ENCODE measurements around the gene LRCH4.

Gene LRCH4

DNA sequence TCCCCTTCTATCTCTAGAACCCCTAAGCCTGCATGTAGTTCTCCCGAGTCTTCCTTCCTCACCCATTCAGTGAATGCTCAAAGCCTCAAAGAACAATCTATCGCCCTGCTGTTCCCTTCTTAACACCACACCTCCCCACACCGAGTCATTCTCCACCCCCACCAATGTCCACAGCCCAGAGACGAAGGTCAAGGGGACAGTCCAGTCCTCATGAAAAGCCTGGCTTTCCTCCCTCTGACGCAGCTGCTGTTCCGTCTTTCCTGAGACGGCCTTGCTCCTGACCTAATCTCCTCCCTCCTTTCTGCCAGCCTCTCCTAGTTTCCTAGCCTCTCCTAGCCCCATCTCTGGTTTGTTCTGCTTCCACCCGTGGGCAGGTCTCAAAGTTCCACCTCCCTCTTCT is 35.6 kb upstream of the LRCH4 start:
- no peak overlapping the region for H3K9ac ChIP-seq (ENCODE audit: low read length)
- no peak overlapping the region for H2AFZ ChIP-seq (ENCODE audit: low read depth, low read length)
- no peaks in the 10 kb centered on the region for H3K36me3 ChIP-seq (replicated peaks; ENCODE audit: low read depth, low read length)
- no peak overlapping the region for H3K27ac ChIP-seq (ENCODE audit: low read length)
- H3K79me2 ChIP-seq (ENCODE audit: low read length): no peaks in the 10 kb centered on the region
- TF ChIP-seq, protein P1, sequence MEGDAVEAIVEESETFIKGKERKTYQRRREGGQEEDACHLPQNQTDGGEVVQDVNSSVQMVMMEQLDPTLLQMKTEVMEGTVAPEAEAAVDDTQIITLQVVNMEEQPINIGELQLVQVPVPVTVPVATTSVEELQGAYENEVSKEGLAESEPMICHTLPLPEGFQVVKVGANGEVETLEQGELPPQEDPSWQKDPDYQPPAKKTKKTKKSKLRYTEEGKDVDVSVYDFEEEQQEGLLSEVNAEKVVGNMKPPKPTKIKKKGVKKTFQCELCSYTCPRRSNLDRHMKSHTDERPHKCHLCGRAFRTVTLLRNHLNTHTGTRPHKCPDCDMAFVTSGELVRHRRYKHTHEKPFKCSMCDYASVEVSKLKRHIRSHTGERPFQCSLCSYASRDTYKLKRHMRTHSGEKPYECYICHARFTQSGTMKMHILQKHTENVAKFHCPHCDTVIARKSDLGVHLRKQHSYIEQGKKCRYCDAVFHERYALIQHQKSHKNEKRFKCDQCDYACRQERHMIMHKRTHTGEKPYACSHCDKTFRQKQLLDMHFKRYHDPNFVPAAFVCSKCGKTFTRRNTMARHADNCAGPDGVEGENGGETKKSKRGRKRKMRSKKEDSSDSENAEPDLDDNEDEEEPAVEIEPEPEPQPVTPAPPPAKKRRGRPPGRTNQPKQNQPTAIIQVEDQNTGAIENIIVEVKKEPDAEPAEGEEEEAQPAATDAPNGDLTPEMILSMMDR (IDR thresholded peaks at IDR 0.05; ENCODE audit: low read depth, low read length): no peak
- no peak for TF ChIP-seq EZH2phosphoT487 (IDR thresholded peaks at IDR 0.05; ENCODE audit: low read depth)
- H3K4me2 ChIP-seq (ENCODE audit: low read length): no peak overlapping the region
- no peaks in the 10 kb centered on the region for H3K27me3 ChIP-seq (ENCODE audit: low read depth, low read length)
- H3K9me3 ChIP-seq (ENCODE audit: insufficient read depth, low read length): no peaks in the 10 kb centered on the region
- H4K20me1 ChIP-seq (ENCODE audit: insufficient read depth, low read length): no peaks in the 10 kb centered on the region
- H3K4me3 ChIP-seq (ENCODE audit: low read length): no peak overlapping the region
- peaks cover 6% of the 10 kb centered on the region; the same call in 1 of the 2 replicates for H3K4me1 ChIP-seq (ENCODE audit: low read length)

DNA sequence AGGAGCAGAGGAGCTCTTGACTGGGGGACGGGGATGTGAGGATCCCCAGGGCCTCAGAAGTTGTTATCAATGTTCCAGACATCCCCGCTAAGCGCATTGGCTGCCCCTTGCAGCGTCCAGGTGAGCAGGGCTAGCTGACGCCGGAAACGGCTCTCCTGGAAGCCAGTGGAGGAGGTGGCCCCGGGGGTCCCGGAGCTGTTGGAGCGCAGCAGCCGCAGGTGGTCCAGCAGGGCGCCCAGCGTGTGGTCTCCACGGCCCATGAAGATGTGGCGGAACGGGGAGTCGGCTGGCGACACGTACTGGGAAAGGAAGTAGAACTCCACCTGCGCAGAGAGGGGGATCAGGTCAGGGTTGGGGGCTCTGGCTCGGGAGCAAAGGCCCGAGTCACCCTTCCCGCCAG is 34.9 kb upstream of the LRCH4 start:
- Histone ChIP-seq H2AFZ (ENCODE audit: low read depth, low read length) (no peak overlapping the region), H3K4me3 (ENCODE audit: low read length) (no peak overlapping the region), H3K4me1 (ENCODE audit: low read length) (0 out of 2 replicates have a peak, but pooled peaks cover under 1% of the 10 kb centered on the region), H3K4me2 (ENCODE audit: low read length) (no peak overlapping the region), H3K36me3 (replicated peaks; ENCODE audit: low read depth, low read length) (no peaks in the 10 kb centered on the region), H3K9me3 (ENCODE audit: insufficient read depth, low read length) (no peaks in the 10 kb centered on the region), H3K27me3 (ENCODE audit: low read depth, low read length) (no peaks in the 10 kb centered on the region), H4K20me1 (ENCODE audit: insufficient read depth, low read length) (no peaks in the 10 kb centered on the region), H3K79me2 (ENCODE audit: low read length) (no peaks in the 10 kb centered on the region), H3K9ac (ENCODE audit: low read length) (no peak overlapping the region), H3K27ac (ENCODE audit: low read length) (no peak overlapping the region)
- TF ChIP-seq, protein P1 (IDR thresholded peaks at IDR 0.05; ENCODE audit: low read depth, low read length): no peak
- no peak for TF ChIP-seq EZH2phosphoT487 (IDR thresholded peaks at IDR 0.05; ENCODE audit: low read depth)

DNA sequence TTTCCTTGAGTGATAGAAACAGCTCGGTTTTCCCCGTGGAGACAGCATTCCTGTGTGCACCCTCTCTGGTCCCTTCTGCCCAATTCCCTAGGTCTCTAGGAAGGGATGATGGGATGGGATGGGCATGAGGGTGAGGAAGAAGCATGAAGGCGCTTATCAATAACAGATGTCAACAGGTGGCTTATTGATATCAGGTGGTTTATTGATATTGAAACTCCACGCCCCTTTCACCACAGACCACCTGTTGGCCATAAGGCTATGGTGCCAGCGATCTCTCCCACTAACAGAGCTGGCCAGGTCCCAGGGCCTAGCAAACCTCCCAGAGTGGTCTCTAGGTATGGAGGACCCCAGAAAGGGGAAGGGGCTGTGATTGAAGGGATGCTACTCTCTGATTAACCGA is 34.3 kb upstream of the LRCH4 start:
- H3K4me3 ChIP-seq (ENCODE audit: low read length): no peak overlapping the region

DNA sequence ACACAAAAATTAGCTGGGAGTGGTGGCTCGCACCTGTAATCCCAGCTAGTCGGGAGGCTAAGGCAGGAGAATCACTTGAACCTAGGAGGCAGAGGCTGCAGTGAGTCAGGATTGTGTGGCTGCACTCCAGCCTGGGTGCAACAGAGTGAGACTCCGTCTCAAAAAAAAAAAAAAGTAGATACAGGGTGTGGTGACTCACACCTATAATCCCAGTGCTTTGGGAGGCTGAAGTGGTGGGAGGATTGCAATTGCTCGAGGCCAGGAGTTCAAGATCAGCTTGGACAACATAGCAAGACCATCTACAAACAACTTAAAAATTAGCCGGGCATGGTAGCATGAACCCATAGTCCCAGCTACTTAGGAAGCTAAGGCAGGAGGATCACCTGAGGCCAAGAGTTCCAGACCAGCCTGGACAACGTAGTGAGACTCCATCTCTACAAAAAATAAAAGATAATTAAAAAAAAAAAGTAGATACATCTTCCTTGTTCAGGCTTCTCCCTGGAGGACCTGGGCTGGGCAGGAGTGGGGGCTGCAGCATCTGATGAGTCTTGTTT is 28.5 kb upstream of the LRCH4 start:
- TF ChIP-seq, protein P1 (IDR thresholded peaks at IDR 0.05; ENCODE audit: low read depth, low read length): no peak
- no peak for TF ChIP-seq EZH2phosphoT487 (IDR thresholded peaks at IDR 0.05; ENCODE audit: low read depth)
- no peaks in the 10 kb centered on the region for H3K79me2 ChIP-seq (ENCODE audit: low read length)

More for the DNA sequence above, 34.3 kb upstream of the LRCH4 start:
- no peak overlapping the region for H3K9ac ChIP-seq (ENCODE audit: low read length)
- no peaks in the 10 kb centered on the region for H3K79me2 ChIP-seq (ENCODE audit: low read length)
- no peaks in the 10 kb centered on the region for H3K27me3 ChIP-seq (ENCODE audit: low read depth, low read length)
- no peaks in the 10 kb centered on the region for H3K36me3 ChIP-seq (replicated peaks; ENCODE audit: low read depth, low read length)
- no peak overlapping the region for H2AFZ ChIP-seq (ENCODE audit: low read depth, low read length)
- H4K20me1 ChIP-seq (ENCODE audit: insufficient read depth, low read length): no peaks in the 10 kb centered on the region
- H3K4me1 ChIP-seq (ENCODE audit: low read length): no peaks in the 10 kb centered on the region
- TF ChIP-seq, protein P1 (IDR thresholded peaks at IDR 0.05; ENCODE audit: low read depth, low read length): no peak
- TF ChIP-seq EZH2phosphoT487 (IDR thresholded peaks at IDR 0.05; ENCODE audit: low read depth): no peak
- H3K27ac ChIP-seq (ENCODE audit: low read length): no peak overlapping the region
- no peak overlapping the region for H3K4me2 ChIP-seq (ENCODE audit: low read length)
- H3K9me3 ChIP-seq (ENCODE audit: insufficient read depth, low read length): no peaks in the 10 kb centered on the region

More for the DNA sequence above, 28.5 kb upstream of the LRCH4 start:
- Histone ChIP-seq H3K9ac (ENCODE audit: low read length) (no peak overlapping the region), H4K20me1 (ENCODE audit: insufficient read depth, low read length) (no peaks in the 10 kb centered on the region), H3K27ac (ENCODE audit: low read length) (no peak overlapping the region), H3K36me3 (replicated peaks; ENCODE audit: low read depth, low read length) (no peaks in the 10 kb centered on the region), H3K4me3 (ENCODE audit: low read length) (no peak overlapping the region), H2AFZ (ENCODE audit: low read depth, low read length) (no peak overlapping the region), H3K4me1 (ENCODE audit: low read length) (peaks cover 9% of the 10 kb centered on the region; the same call in 1 of the 2 replicates), H3K4me2 (ENCODE audit: low read length) (no peak overlapping the region), H3K27me3 (ENCODE audit: low read depth, low read length) (no peaks in the 10 kb centered on the region), H3K9me3 (ENCODE audit: insufficient read depth, low read length) (no peaks in the 10 kb centered on the region)

All from OCI-LY3 (cell line).